ENCODE data around the gene STC2. TPM values are rescaled to one million over a fixed set of nuclear protein-coding genes. Genes with fewer than 3 reads are reported as not detected.

STC2 gene
- polyA plus RNA-seq, 1 donor = 1.3 TPM

DNA sequence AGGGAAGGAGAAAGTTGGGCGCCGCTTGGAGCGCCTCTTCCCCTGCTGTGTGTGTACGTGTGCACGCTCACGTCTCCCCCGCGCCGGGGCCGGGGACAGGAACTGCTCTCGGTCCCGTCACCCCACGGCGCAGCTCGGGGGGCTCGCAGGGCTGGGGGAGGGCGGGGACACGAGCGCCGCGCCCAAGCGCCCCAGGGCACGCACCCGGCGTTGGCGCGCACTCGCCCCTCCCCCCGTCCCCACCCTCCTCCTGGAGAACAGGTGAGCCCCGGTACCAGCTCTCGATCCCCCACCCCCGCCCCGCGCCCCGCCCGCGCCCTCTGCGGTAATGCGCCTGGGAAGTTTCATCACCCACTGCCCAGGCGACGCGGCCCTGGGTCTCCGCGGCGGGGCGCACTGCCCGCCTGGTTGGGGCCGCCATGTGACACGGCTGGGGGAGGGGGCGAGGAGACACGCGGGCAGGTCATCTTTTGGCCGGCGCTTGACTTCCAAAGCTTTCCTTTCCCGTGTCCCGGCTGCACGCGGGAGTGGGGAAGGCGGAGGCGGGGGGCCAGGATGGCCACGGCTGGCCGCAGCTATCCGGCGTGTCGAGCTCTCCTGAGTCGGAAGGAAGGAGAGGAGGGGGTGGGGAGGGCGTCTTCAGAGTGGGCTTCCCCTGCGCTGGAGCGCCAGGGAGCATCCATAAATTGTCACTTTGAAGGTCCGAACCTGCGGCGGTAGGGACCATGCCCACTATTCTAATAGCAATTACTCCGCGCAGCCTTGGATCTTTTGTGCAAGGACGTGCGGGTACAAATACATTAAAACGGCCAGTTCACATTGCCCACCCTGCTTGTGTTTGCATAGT lies 1.5 kb upstream of the STC2 start:
- WGBS (ENCODE audit: insufficient coverage, low lambda C conversion rate) = no CpG with 5 or more reads among the region's 77 CpGs
- Histone ChIP-seq H3K4me3 (ENCODE audit: low read length) (peak overlapping the region; percentile 32), H3K27me3 (ENCODE audit: control insufficient read depth, insufficient read depth, low read length) (peaks cover 71% of the 10 kb centered on the region), H3K9me3 (ENCODE audit: control insufficient read depth, low read depth, low read length) (peaks cover 8% of the 10 kb centered on the region), H3K4me1 (ENCODE audit: control insufficient read depth, insufficient read depth, low read length) (peaks cover 16% of the 10 kb centered on the region), H3K27ac (ENCODE audit: low read length) (no peak overlapping the region), H3K36me3 (ENCODE audit: control insufficient read depth, insufficient read depth, low read length) (no peaks in the 10 kb centered on the region)
- no peak for DNase-seq

DNA sequence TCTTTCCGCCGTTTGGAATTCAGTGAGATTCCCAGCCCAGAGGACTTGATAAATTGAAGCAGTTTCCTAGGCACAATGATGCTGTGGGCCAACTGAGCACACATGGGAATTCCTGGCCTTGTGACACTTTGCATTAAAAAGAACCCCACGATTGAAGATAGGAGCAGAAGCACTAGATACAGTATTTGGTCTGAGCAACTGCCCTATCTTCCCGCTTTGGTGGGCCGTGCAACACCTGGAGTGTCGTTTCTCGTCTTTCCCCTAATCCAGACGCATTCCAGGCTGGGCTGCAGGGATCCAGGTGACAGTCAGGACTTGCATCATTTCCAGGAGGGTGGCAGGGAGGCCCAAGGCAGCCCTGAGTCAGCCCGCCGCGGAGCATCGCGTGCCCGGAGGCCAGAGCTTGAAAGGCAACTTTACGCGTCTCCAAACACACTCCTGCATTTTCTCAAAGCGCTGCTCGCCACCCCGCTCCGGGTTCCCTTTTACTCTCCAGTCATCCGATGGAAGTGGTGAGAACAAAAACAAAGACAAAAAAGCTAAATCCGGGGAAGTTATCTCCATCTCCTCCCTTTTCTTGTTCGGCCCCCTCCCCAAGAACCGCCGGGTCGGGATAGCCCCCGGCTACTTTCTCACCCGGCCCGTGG lies 753 bp upstream of the STC2 start:
- Histone ChIP-seq H3K36me3 (ENCODE audit: control insufficient read depth, insufficient read depth, low read length) (no peaks in the 10 kb centered on the region), H3K9me3 (ENCODE audit: control insufficient read depth, low read depth, low read length) (peaks cover 8% of the 10 kb centered on the region), H3K27ac (ENCODE audit: low read length) (no peak overlapping the region), H3K4me1 (ENCODE audit: control insufficient read depth, insufficient read depth, low read length) (peaks cover 16% of the 10 kb centered on the region), H3K4me3 (ENCODE audit: low read length) (peak overlapping the region; percentile 32), H3K27me3 (ENCODE audit: control insufficient read depth, insufficient read depth, low read length) (peaks cover 78% of the 10 kb centered on the region)
- DNase-seq = peak in 1 of 2 donors; percentile 31
- WGBS (ENCODE audit: insufficient coverage, low lambda C conversion rate) = no CpG with 5 or more reads among the region's 29 CpGs

DNA sequence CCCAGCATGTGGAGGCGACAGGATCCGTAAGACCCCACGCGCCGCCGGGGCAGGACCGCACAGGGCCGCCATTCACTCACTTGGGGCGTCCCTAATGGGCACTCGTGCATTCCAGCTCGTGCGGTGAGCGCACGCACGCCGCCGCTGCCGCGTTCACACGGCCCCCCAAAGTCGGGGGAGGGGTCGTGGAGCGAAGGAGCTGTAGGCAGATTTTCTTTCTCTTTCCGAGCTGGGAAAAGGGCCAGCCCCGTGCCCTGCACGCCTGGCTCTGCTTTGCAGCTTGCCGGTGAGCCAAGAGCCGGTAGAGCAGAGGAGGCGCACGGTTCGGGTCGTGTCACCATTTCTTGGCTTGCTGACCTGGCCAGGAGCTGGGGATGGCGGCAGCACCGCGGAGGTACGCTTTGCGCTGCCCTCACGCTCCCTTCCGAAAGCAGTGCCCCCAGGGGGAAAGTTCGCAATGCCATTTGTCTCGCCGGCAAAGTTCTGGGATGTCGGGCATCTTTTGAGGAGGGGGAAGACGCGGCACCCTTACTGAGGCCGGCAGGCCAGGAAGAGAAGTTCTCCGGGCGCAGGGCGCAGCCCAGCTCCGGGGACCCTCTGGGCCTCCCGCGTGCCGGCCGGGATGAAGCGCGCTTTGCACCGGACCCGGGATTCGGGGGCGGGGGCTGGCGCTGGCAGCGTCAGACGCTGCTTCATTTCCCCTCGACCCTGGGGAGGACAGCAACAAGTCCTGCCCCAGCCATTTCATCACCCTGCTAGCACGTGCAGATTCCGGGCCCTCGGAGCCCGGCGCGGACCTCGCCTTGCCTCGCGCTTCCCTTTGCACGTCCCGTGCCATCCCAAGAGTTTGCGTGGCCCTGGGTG lies 898 bp downstream of the STC2 start:
- peaks cover 84% of the 10 kb centered on the region for H3K27me3 ChIP-seq (ENCODE audit: control insufficient read depth, insufficient read depth, low read length)
- no peaks in the 10 kb centered on the region for H3K36me3 ChIP-seq (ENCODE audit: control insufficient read depth, insufficient read depth, low read length)
- H3K4me1 ChIP-seq (ENCODE audit: control insufficient read depth, insufficient read depth, low read length) = peaks cover 16% of the 10 kb centered on the region
- no peak overlapping the region for H3K27ac ChIP-seq (ENCODE audit: low read length)
- no peak for DNase-seq
- WGBS (ENCODE audit: insufficient coverage, low lambda C conversion rate) = no CpG with 5 or more reads among the region's 76 CpGs
- peaks cover 8% of the 10 kb centered on the region for H3K9me3 ChIP-seq (ENCODE audit: control insufficient read depth, low read depth, low read length)
- peak overlapping the region; percentile 32 for H3K4me3 ChIP-seq (ENCODE audit: low read length)

DNA sequence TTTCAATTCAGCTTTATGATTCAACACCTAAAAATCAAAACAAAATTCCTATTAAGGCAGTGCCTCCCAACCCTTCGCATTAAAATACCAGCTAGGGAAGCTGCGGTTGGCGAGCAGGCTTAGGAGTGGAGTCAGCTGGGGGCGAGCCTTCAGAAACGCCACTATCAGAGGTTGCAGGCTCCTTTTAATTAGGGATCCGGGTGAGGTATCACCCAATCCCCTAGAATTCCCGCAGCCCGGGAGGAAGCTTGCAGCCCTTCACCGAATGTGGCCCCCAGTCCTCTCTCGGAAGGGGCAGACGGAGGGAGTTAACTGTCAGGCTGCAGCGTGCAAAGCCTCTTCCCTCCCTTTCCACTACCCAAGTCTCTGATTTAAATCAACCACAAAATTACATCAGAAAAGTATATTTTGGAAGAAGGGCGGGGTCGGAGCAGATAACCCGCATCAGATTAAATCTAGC lies 1.7 kb downstream of the STC2 start:
- Histone ChIP-seq H3K27me3 (ENCODE audit: control insufficient read depth, insufficient read depth, low read length) (peaks cover 77% of the 10 kb centered on the region), H3K9me3 (ENCODE audit: control insufficient read depth, low read depth, low read length) (peaks cover 4% of the 10 kb centered on the region), H3K4me3 (ENCODE audit: low read length) (no peak overlapping the region), H3K4me1 (ENCODE audit: control insufficient read depth, insufficient read depth, low read length) (peaks cover 16% of the 10 kb centered on the region), H3K36me3 (ENCODE audit: control insufficient read depth, insufficient read depth, low read length) (no peaks in the 10 kb centered on the region), H3K27ac (ENCODE audit: low read length) (no peak overlapping the region)
- no peak for DNase-seq
- 40% methylated on average over 1 of the region's 15 CpGs for WGBS (ENCODE audit: insufficient coverage, low lambda C conversion rate)

DNA sequence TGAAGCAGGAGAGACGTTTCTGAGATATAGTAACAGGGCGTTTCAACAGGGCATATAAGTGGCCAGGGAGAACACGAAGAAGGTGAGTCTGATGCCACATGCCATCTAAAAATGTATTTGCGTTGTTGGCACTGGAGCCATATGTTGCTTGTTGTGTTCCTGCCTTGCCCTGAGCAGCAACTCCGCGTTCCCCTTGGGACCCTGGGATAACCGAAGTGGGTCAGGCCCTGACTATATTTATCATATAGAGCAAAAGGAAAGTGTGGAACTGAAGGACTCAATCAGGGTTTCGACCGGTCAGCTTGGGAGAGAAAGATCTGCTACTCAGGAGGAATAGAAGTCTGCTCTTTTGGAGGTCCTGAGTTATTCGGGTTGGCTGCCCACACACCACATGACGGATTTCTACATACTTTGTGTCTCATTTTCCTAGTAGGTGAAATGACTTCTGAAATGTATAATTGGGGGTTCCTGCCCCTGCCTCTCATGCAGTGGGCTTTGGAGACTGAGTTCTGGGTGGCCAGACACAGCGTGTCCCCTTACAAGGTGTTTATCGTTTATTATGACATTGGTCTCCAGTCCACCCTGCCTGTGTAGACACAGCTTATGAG lies 3.0 kb downstream of the STC2 start:
- Histone ChIP-seq H3K9me3 (ENCODE audit: control insufficient read depth, low read depth, low read length) (peaks cover 4% of the 10 kb centered on the region), H3K27me3 (ENCODE audit: control insufficient read depth, insufficient read depth, low read length) (peaks cover 72% of the 10 kb centered on the region), H3K4me1 (ENCODE audit: control insufficient read depth, insufficient read depth, low read length) (peaks cover 16% of the 10 kb centered on the region), H3K36me3 (ENCODE audit: control insufficient read depth, insufficient read depth, low read length) (no peaks in the 10 kb centered on the region), H3K4me3 (ENCODE audit: low read length) (no peak overlapping the region), H3K27ac (ENCODE audit: low read length) (no peak overlapping the region)
- no CpG with 5 or more reads among the region's 13 CpGs for WGBS (ENCODE audit: insufficient coverage, low lambda C conversion rate)
- no peak for DNase-seq

DNA sequence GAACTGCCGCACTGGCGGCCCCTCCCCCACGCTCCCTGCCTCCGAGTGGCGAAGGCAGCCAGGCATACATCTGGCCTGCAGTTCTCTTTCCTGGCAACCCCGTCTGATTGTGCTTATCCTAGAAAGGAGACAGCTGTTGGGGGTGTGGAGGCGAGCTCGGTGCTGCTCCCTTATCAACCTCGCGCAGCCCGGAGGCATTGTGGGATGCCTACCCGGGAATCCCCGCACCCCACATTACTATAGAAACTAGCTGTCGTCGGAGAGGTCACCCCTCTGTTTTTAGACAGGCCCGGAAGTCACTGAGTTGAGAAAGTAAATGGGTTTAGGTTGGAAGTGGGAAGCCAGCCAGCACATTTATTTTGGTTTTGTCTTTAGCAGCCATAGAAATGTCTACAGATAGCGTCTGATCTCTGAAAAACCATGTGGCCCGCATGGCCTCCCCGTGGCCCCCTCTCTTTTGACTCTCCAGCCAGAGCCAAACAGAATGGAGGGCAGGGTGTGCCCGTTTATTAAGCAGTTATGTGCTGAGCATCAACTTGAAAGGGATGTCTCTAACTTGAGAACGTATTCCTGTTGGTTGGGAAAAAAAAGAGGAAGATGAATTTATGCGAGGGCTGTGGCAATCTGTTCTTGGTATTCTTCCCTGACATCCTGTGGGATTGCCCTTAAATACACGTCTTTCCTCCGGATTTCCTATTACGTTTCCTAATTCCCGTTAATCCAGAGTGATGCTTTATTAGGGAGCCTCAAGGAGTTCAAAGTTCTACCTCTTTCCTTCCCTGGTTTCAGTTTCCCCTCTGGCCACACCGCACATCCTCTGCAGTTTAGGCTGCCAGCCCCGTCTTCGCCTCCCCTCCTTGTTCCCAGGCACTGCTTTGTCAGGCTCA lies 3.9 kb downstream of the STC2 start:
- peak in 1 of 2 donors; percentile 50 for DNase-seq
- WGBS (ENCODE audit: insufficient coverage, low lambda C conversion rate) = 69% methylated on average over 2 of the region's 29 CpGs
- no peaks in the 10 kb centered on the region for H3K36me3 ChIP-seq (ENCODE audit: control insufficient read depth, insufficient read depth, low read length)
- no peak overlapping the region for H3K27ac ChIP-seq (ENCODE audit: low read length)
- peaks cover 4% of the 10 kb centered on the region for H3K9me3 ChIP-seq (ENCODE audit: control insufficient read depth, low read depth, low read length)
- H3K4me1 ChIP-seq (ENCODE audit: control insufficient read depth, insufficient read depth, low read length) = peaks cover 18% of the 10 kb centered on the region
- H3K27me3 ChIP-seq (ENCODE audit: control insufficient read depth, insufficient read depth, low read length) = peaks cover 73% of the 10 kb centered on the region
- H3K4me3 ChIP-seq (ENCODE audit: low read length) = no peak overlapping the region

DNA sequence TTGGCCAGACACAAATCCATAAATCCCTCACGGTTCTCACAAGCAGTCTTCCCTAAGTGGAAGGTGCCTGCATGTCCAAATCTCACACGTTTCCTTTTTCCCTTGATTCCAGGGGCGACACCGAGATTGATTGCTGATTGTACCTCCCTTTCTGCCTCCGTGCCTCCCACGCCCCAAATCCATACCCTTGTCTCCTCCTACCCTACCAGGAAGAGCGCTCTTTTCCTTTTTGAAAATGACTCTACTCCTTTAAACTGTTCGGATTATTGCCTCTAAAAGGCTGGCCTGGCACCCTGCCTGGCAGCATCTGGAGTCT lies 4.5 kb downstream of the STC2 start:
- Histone ChIP-seq H3K4me3 (ENCODE audit: low read length) (no peak overlapping the region), H3K9me3 (ENCODE audit: control insufficient read depth, low read depth, low read length) (peaks cover 4% of the 10 kb centered on the region), H3K27ac (ENCODE audit: low read length) (no peak overlapping the region), H3K36me3 (ENCODE audit: control insufficient read depth, insufficient read depth, low read length) (no peaks in the 10 kb centered on the region), H3K27me3 (ENCODE audit: control insufficient read depth, insufficient read depth, low read length) (peaks cover 68% of the 10 kb centered on the region), H3K4me1 (ENCODE audit: control insufficient read depth, insufficient read depth, low read length) (peaks cover 13% of the 10 kb centered on the region)
- 85% methylated on average over 5 of the region's 8 CpGs for WGBS (ENCODE audit: insufficient coverage, low lambda C conversion rate)
- DNase-seq = no peak

DNA sequence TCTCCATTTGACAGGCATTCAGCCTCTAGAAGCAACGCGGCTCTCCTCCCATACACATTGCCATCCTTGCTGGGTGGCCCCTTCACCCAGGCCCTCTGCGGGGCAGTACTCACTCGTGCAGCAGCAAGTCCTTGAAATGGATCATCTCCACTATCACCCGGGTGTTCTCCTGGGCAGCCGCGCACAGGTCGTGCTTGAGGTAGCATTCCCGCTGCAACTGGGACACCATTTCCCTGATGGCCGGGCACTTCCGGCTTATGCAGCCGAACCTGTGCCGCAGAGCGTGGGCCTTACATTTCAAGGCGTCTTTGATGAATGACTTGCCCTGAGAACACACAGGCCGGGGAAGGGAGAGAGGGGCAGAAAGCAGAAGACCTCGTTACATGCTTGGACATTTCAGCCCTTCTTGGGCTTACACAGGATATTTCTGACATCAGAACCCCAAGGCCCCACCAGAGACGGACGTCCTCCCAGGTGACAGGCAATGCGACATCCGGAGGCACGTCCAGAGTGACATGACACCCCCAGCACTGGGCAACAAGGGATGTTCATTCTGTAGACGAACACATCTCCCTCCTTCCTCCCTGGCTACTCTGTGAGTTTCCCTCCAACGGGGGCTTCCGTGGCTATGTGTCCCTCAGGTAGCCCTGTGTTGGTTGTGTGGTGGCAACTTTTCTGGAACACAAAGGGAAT lies 5.0 kb downstream of the STC2 start:
- H3K27me3 ChIP-seq (ENCODE audit: control insufficient read depth, insufficient read depth, low read length) = peaks cover 63% of the 10 kb centered on the region
- WGBS (ENCODE audit: insufficient coverage, low lambda C conversion rate) = 94% methylated on average over 3 of the region's 25 CpGs
- DNase-seq = no peak
- H3K36me3 ChIP-seq (ENCODE audit: control insufficient read depth, insufficient read depth, low read length) = no peaks in the 10 kb centered on the region
- H3K4me3 ChIP-seq (ENCODE audit: low read length) = no peak overlapping the region
- H3K9me3 ChIP-seq (ENCODE audit: control insufficient read depth, low read depth, low read length) = peaks cover 4% of the 10 kb centered on the region
- no peak overlapping the region for H3K27ac ChIP-seq (ENCODE audit: low read length)
- H3K4me1 ChIP-seq (ENCODE audit: control insufficient read depth, insufficient read depth, low read length) = peaks cover 8% of the 10 kb centered on the region

DNA sequence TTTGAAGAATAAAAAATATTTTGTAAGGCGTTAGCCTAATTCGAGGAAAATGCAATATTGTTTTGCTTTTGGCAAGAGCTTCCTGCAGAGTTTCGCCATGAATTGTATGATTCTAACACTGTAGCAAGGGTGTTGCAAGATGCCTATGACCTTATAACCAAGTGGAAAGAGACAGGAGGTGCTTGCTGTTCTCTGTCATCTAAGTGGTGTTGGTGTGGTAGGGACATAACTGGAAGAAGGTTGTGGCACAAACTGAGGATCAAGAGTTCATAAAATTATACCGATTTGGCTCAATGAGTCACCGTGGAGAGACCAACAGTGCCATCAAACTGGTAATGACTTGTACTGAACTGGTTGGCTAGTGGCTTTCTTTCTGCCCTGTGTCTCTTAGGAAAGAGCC lies 6.3 kb downstream of the STC2 start:
- Histone ChIP-seq H3K27me3 (ENCODE audit: control insufficient read depth, insufficient read depth, low read length) (peaks cover 49% of the 10 kb centered on the region), H3K27ac (ENCODE audit: low read length) (no peak overlapping the region)

More for the DNA sequence above, 6.3 kb downstream of the STC2 start:
- peaks cover 3% of the 10 kb centered on the region for H3K9me3 ChIP-seq (ENCODE audit: control insufficient read depth, low read depth, low read length)
- no peaks in the 10 kb centered on the region for H3K36me3 ChIP-seq (ENCODE audit: control insufficient read depth, insufficient read depth, low read length)
- DNase-seq = no peak
- 100% methylated on average over 2 of the region's 5 CpGs for WGBS (ENCODE audit: insufficient coverage, low lambda C conversion rate)
- H3K4me3 ChIP-seq (ENCODE audit: low read length) = no peak overlapping the region
- peaks cover 2% of the 10 kb centered on the region for H3K4me1 ChIP-seq (ENCODE audit: control insufficient read depth, insufficient read depth, low read length)
